IPS-18c (cell line): ENCODE measurements around the gene KRT3.

Experiments
- H3K4me3 ChIP-seq: 2 replicates; pipeline ENCODE4 v1.7.0; 2013; ENCODE audit warnings: low read depth, mild to moderate bottlenecking, low read length, moderate library complexity; ENCODE audit not compliant: insufficient read depth
- H3K9me3 ChIP-seq: one replicate; pipeline ENCODE4 v1.6.1; 2013; ENCODE audit warnings: mild to moderate bottlenecking, low read length, moderate library complexity; ENCODE audit not compliant: control insufficient read depth, insufficient read depth

Gene KRT3

DNA sequence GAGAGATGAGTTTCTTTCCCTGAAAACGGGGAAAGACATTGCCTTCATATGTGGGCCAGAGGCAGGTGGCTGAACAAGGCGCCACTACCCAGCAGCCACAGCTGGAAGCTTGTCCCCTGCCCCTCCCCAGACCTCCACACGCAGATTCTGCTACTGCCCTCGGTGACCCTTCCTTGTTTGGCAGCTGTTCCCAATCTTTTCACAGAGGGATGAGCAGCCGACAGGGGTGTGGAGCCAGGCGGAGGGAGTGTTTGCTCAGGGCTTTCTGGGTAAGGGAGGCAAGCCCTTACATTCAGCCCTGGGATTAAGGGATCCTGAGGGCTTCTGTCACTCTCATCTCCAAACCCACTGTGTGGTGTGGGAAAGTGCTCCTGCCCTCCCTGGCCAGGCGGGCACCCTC lies 22.5 kb upstream of the KRT3 start:
- no peaks in the 10 kb centered on the region for H3K9me3 ChIP-seq
- H3K4me3 ChIP-seq, result no peak overlapping the region

DNA sequence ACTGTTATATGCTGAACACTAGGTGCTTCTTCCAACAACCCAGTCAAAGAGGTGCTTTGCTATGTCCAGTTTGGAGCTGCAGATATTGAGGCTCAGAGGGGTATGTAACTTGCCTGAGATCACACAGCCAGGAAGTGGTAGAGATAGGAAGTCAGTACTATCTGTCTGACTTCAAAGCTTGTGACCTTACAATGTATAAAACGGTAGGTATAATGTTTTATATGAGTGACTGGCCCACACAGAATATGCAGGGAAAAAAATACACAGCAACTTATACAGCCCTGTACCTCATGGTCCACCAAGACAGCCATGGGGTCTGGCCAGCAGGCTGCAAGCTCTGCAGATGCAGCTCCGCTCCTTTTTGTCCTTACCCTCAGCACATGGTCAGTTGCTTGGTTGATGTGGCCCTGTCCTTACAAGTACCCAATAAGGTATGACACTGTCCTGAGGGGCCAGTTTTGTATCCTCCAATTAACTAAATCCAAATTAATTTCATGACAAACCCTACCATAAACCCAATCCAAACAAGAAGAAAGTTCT lies 21.9 kb upstream of the KRT3 start:
- Histone ChIP-seq H3K4me3 (no peak overlapping the region), H3K9me3 (no peaks in the 10 kb centered on the region)

DNA sequence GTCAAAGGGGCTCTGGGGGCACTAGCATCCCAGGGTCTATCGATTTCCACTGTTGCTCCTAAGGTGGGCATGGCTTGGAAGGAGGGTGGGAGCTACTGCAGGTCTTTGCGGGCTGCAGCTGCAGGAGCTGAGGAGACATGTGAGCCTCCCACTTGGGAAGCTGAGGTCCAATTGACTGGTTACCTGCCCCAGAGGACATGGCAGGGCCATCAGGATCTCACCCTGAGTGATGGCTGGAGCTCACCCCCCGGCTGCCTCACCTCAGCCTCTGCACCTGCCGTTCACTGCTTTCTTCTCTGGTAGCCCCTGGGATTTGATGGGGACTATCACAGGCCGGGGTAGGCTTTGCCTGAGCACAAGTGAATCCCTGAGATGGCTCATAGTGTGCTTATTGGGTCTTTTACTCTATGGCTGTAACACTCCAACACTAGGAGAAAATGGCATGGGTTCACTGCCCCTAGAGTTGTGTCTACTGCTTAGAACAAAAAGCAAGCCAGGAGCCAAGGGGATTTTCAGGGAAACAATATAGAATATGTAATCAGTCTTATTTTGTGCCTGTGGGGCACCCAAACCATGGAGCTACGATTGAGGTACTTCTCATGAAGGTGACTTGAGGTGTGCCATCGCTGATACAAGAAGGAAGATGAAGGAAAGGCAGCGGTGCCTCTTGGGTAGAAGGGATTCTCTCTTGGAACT lies 21.2 kb upstream of the KRT3 start:
- H3K9me3 ChIP-seq, result no peaks in the 10 kb centered on the region
- no peak overlapping the region for H3K4me3 ChIP-seq

DNA sequence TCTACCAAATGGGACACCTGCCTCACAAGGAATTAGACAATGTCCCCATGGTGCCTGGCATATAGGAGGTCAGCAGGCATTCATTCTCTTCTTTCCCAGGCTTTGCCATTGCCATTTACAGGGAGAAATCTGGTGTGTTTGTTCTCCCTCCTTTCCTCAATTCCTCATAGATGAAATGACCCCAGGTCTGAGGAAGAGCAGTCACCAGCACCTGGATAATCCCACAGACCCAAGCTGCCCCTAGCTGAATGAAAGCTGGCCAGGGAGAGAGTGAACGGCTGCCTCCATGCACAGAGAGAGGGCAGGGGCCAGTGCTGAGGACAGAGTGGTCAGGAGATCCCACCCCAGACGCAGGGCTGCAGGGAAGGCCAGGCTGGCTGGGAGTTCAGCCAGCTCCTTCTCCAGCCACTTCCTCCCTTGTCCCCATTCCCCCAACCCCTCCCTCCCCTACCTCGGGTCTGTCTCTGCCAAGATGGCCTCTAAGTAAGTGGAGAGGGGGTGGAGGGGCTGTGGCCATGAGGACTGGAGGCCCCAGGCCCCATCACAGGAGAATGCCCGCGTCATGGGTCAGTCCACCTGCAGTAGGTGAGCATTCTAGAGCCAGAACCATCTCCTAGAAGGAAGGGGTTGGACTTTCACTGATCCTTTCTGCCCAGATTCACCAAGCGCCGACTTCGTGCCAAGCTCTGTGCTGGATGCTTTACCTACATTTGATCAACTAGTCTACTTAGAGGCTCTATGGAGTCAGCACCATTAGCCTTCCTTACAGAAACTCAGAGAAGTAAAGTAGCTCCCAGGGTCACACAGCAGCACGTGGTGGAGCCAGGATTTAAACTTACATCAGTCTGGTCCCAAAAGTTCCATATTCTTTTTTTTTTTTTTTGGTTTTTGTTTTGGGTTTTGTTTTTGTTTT lies 20.0 kb upstream of the KRT3 start:
- H3K9me3 ChIP-seq, result no peaks in the 10 kb centered on the region
- no peak overlapping the region for H3K4me3 ChIP-seq

DNA sequence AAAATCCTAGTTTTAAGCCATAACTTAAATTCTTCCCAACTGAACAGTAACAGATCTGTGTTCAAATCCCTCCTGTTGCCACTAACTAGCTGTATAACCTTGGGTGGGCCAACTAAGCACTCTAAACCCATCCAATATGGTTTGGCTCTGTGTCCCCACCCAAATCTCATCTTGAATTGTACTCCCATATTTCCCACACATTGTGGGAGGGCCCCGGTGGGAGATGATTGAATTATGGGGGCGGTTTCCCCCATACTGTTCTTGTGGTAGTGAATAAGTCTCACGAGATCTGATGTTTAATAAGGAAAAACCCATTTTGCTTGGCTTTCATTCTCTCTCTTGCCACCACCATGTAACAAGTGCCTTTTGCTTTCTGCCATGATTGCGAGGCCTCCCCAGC lies 19.2 kb upstream of the KRT3 start:
- H3K4me3 ChIP-seq, result no peak overlapping the region
- H3K9me3 ChIP-seq, result no peaks in the 10 kb centered on the region

DNA sequence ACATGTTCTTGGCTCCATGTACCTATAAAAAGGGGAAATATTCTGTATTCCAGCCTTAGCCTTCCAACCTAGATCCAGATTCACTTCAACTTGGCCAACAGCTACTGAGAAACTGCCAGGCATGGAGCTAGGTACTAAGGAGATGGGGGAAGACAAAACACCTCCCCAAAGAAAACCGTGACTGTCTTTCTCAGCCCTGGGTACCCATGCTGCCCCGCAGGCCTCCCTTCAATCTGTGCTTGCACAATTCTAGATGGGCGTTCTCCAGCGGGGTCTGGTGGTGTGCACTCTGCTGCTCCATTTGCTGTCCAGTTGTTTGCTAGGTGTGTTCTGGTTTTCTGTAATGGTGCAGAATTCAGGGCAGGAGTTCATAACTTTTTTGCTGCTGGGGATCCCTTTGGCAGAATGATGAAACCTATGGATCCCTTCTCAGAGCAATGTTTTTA lies 18.8 kb upstream of the KRT3 start:
- Histone ChIP-seq H3K9me3 (no peaks in the 10 kb centered on the region), H3K4me3 (no peak overlapping the region)

DNA sequence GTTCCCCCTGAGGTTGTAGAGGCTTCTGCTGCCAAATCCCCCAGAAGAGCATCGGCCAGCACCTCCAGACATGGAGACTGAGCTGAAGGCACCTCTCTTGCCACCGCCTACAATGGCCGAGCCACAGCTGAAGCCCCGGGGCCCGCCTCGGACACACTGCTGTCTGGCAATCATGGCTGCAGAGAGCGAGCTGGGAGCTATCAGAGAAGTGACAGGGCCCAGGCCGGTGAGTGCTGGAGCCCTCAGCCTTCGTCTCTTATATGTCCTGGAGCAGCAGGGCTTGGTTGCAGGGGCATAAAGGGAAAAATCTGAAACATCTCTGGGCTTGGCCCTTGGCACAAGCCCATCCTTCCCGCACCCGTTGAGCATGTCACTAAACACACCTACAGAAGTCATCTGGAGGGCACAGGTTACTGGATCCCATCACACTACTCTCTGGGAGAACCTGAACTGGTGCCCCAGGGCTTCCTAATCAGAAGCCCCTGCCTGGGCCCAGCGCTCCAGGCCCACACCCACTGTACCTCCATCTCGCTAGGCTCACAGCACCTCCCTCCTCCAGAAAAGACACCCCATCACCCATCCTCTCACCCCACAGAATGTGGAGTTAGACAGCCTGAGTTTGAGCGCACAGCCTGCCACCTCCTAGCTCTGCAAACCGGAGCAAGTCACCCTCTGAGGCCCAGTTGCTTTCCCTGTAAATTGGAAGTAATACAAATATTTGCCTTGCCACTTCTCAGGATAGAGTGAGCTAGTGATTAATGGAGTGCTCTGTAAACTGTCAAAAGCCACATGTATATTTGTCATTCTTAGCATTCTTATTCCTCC lies 18.2 kb upstream of the KRT3 start, which contains the start of gene KRT4:
KRT4 (minus strand) TSS at position 232 of the 825 bp plus-strand sequence; CDS start at position 174, 58 bp downstream.
- Histone ChIP-seq H3K4me3 (no peak within 1 kb of the TSS), H3K9me3 (no peaks in the 10 kb centered on the region)

DNA sequence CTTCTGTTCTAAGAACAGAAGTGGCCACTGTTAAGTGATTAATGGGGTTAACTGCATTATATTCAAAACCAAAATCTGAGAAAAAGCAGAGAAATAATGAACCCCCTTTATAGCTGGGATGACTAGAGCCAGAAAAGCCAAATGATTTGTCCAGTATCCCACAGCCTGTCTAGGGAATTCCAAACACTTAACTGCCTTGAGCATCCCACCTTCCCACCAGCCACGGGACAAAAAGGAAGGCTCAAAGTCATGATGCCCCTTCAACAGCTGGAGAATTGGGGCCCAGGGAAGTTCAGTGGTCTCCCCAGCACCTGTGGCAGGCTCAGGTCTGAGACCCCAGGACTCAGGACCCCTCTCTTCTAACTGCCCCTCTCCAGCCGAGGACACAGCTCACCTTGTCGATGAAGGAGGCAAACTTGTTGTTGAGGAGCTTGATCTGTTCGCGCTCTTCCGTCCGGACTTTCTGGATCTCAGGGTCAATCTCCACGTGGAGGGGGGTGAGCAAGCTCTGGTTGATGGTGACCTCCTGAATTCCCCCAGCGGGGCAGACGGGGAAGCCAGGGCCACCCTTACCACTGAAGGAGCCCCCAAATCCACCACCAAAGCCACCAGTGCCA lies 17.4 kb upstream of the KRT3 start:
- no peaks in the 10 kb centered on the region for H3K9me3 ChIP-seq
- H3K4me3 ChIP-seq, result no peak overlapping the region

DNA sequence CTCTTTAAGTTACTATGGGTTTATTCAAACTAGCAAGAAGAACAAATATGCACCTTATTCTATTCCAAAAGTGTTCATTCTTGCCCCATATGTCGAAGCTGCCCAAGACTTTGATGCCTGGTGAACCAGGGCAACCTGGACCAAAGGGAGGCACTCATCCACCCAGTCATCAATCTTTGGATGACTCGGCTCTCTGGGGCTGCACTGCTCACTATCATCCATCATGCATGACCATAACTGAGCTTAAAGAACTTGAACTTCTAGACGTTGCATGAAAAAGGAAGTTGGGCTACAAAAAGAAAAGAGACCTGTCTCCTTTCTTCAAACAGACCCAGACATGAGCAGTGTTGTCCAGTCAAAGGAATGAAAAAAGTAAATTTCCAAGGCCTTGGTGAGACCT lies 16.8 kb upstream of the KRT3 start:
- Histone ChIP-seq H3K9me3 (no peaks in the 10 kb centered on the region), H3K4me3 (no peak overlapping the region)

DNA sequence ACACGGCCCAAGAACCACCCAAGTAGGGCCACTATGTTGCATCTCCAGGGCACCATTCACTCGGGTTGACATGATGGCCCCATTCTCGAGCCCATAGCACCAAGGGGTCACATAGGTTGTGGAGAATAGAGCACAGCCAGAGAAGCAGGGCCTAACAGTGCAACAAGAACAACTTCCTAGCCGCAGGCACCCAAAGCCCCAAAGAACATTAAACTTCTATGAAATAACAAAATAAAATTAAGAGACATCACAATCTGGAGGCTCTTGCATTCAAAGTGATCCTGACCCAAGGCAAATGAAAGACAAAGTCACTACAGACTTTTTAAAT lies 16.1 kb upstream of the KRT3 start:
- Histone ChIP-seq H3K9me3 (no peaks in the 10 kb centered on the region), H3K4me3 (no peak overlapping the region)

DNA sequence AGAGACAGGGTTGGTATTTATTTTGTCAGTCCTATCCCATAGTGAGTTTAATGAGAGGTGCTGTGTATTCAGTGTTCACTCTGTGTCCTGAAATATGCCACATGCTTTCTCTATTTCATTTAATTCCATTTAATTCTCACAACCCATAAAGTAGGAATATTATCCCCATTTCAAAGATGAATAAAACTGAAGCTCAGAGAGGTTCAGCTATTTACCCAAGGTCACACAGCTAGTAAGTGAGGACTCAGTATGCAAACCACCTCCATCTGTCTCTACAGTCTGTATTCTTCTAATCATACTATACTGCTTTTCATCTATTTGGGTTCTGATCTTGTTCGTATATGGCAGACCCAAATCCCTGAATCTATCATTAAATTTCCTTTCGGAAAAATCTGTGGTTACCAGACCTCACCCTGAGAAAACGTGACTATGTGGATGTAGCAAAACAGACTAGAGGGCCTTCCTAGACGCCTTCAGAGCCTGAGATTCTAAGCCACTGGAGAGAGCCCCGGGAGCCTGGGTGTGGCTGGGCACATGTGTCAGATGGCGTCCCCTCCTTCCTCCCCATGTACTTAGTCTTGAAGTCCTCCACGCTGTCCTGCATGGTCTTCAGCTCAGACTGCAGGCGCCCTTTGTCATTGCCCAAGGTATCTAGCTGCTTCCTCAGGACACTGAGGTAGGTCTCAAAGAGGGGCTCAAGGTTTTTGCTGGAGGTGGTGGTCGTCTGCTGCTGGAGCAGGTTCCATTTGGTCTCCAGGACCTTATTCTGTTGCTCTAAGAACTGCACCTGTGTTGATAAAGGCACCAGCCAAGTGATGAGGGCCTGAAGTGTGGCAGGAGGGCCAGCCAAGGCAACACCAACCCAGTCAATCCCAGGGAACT lies 15.5 kb upstream of the KRT3 start:
- H3K9me3 ChIP-seq, result no peaks in the 10 kb centered on the region
- H3K4me3 ChIP-seq, result no peak overlapping the region

DNA sequence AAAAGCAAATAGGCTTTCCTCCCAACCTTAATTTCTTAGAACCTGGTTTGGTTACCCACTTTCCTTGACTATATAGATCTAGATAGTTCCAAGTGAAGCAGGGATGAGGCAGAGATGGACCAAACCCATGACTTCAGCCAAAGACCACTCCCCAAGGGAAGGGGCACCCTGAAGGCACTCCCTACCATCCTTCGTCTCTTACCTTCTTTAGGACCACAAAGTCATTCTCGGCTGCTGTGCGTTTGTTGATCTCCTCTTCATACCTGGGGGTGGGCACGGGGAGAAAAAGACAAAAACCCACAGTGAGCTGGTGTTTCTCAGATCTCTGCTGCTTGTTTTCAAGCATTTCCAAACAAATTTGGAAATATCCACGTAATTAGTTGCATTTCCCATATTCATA lies 14.6 kb upstream of the KRT3 start:
- no peaks in the 10 kb centered on the region for H3K9me3 ChIP-seq
- no peak overlapping the region for H3K4me3 ChIP-seq

DNA sequence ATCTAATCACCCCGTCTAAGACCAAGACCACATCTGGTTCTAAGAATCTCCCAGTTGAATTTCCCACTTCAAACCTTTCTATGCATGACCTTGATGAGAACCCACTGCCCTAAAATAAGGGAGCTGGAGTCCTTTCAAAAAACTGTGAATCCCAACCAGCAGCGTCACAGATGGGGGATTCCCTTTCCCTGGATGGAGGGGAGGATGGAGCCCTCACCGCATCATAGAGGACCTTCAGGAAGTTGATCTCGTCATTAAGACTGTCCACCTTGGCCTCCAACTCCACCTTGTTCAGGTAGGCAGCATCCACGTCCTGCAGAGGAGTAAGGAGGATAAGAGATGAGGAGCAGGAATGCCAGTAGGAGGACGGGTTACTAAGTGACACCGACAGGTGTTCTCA lies 13.2 kb upstream of the KRT3 start:
- Histone ChIP-seq H3K4me3 (no peak overlapping the region), H3K9me3 (no peaks in the 10 kb centered on the region)

DNA sequence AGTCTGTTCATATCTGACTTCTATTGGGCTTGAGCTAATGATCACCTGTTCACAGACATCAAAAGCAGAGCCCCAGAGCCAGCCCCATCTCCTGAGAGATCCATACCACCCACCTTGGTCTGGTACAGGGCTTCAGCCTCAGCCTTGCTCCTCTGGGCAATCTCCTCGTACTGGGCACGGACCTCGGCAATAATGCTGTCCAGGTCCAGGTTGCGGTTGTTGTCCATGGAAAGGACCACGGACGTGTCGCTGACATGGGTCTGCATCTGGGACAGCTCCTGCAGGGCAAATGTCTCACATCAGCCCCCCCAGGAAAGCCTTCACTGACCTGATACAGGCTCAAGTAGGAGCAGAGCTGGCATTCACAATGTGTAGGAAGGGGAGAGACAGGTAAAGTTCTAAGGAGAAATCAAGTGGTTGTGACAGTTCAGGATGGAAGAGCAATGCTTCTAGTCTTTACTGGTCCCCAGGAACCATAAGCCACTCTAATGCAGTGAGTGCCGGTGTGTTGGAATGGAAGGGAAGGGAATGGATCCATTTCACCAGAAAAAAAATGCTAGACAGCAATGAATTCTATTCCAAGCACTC lies 12.8 kb upstream of the KRT3 start:
- H3K4me3 ChIP-seq, result no peak overlapping the region
- H3K9me3 ChIP-seq, result no peaks in the 10 kb centered on the region

DNA sequence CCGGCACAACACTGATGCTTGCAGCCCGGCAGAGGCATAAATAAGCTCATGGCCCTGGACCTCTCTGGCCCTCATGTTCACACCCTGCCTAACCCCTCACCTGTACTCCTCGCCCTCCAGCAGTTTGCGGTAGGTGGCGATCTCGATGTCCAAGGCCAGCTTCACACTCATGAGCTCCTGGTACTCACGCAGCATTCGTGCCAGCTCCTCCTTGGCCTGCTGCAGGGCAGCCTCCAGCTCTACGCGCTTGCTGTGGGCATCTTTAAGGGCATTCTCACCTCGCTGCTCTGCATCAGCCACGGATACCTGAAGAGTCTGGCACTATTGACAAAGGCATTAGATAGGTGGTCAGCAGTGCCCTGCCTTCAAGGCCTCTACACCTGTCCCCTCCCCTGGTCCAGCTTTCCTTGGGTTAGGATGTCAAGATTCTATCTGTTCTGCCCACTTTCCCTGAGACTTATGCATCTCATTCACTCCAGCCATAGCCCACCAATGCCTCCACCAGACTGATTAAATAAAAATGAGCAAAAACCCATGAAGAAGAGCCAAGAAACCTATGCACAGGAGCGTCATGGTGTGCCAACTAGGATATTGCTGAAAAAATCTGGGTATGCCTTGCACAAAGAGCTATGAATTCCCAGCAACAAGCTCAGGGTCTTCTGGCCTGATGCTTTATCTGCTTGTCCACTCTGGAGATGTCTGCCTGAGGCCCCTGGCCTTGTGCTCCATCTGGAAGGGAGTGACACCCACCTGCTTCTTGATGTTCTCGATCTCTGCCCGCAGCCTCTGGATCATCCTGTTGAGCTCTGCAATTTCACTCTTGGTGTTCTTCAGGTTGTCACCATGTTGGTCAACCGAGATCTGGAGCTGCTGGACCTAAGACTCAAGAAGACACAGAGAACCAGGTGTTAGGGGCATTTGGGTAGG lies 11.9 kb upstream of the KRT3 start:
- H3K4me3 ChIP-seq, result no peak overlapping the region
- H3K9me3 ChIP-seq, result no peaks in the 10 kb centered on the region
